Neural cell (in vitro differentiated cells): Measurements from ENCODE around the gene HSPB6. TPM values are rescaled to one million over a fixed set of nuclear protein-coding genes. Genes with fewer than 3 reads are reported as not detected.
A peak's percentile ranks its signal among the peaks of the same experiment; 100 is the strongest.

ENCODE experiments used
- H2AFZ ChIP-seq: fragments of 200-600, 300-800 bp; sonication (generic), shearing (Covaris generic); 2 replicates; pipeline ENCODE4 v1.6.0; 2014; ENCODE audit warnings: low read depth, mild to moderate bottlenecking, antibody characterized with exemption, low read length, moderate library complexity
- H3F3A ChIP-seq: fragments of 200-600 bp; shearing (Covaris generic); 2 replicates; pipeline ENCODE4 v1.6.1; 2016; ENCODE audit warnings: mild to moderate bottlenecking, moderate library complexity, mixed read lengths, antibody characterized with exemption, low read length; ENCODE audit not compliant: insufficient read depth, poor library complexity, severe bottlenecking
- H3K27ac ChIP-seq: fragments of 200-600, 300-800 bp; sonication (generic), shearing (Covaris generic); 2 replicates; pipeline ENCODE4 v1.5.1; 2014; ENCODE audit warnings: mild to moderate bottlenecking, low read length, moderate library complexity
- H3K27me3 ChIP-seq: fragments of 300-800, 200-600 bp; sonication (generic), shearing (Covaris generic); 2 replicates; pipeline ENCODE4 v1.6.0; 2014; ENCODE audit warnings: mild to moderate bottlenecking, low read depth, low read length, moderate library complexity; ENCODE audit not compliant: insufficient read depth
- H3K36me3 ChIP-seq: fragments of 300-800, 200-600 bp; sonication (generic), shearing (Covaris generic); 2 replicates; pipeline ENCODE4 v1.5.1; 2014; ENCODE audit warnings: mild to moderate bottlenecking, antibody characterized with exemption, low read length, moderate library complexity; ENCODE audit not compliant: insufficient read depth
- H3K4me2 ChIP-seq: fragments of 300-800, 200-600 bp; sonication (generic), shearing (Covaris generic); 2 replicates; pipeline ENCODE4 v1.6.0; 2014; ENCODE audit warnings: mild to moderate bottlenecking, low read length
- H3K4me3 ChIP-seq: fragments of 300-800, 200-600 bp; sonication (generic), shearing (Covaris generic); 2 replicates; pipeline ENCODE4 v1.5.1; 2014; ENCODE audit warnings: mild to moderate bottlenecking, low read length, moderate library complexity
- H3K79me2 ChIP-seq: fragments of 200-600 bp; shearing (Covaris generic); replicated peaks from 2 replicates; pipeline ENCODE4 v1.6.0; 2014; ENCODE audit warnings: mild to moderate bottlenecking, low read length, moderate library complexity; ENCODE audit not compliant: insufficient read depth
- H3K9ac ChIP-seq: fragments of 300-800, 200-600 bp; sonication (generic), shearing (Covaris generic); 2 replicates; pipeline ENCODE4 v1.6.1; 2016; ENCODE audit warnings: mild to moderate bottlenecking, low read length, mixed read lengths
- H3K9me2 ChIP-seq: fragments of 200-600 bp; shearing (Covaris generic); 2 replicates; pipeline ENCODE4 v1.6.1; 2016; ENCODE audit warnings: mild to moderate bottlenecking, low read length, mixed read lengths; ENCODE audit not compliant: insufficient read depth
- H3K9me3 ChIP-seq: fragments of 200-600, 300-800 bp; sonication (generic), shearing (Covaris generic); 2 replicates; pipeline ENCODE4 v1.6.1; 2016; ENCODE audit warnings: mild to moderate bottlenecking, mixed run types, low read length, moderate library complexity, mixed read lengths
- H4K20me1 ChIP-seq: fragments of 200-600 bp; shearing (Covaris generic); 2 replicates; pipeline ENCODE4 v1.6.1; 2016; ENCODE audit warnings: mild to moderate bottlenecking, mixed run types; ENCODE audit not compliant: insufficient read depth
- EP300 ChIP-seq: fragments of 450-650 bp; conservative IDR thresholded peaks from 2 replicates; pipeline ENCODE4 v1.6.1; 2014; ENCODE audit warnings: antibody characterized with exemption, mild to moderate bottlenecking, moderate library complexity; ENCODE audit not compliant: poor library complexity, severe bottlenecking
- EZH2 ChIP-seq: fragments of 200-600, 300-800 bp; shearing (Covaris generic), sonication (generic); IDR thresholded peaks from 2 replicates; pipeline ENCODE4 v1.6.1; 2014; ENCODE audit warnings: antibody characterized with exemption, low read length, borderline replicate concordance, mild to moderate bottlenecking; ENCODE audit not compliant: insufficient read depth, poor library complexity, severe bottlenecking
- MXI1 ChIP-seq: fragments of 450-650 bp; conservative IDR thresholded peaks from 2 replicates; pipeline ENCODE4 v1.6.1; 2014; ENCODE audit warnings: antibody characterized with exemption, mild to moderate bottlenecking; ENCODE audit not compliant: poor library complexity, severe bottlenecking
- POLR2AphosphoS5 ChIP-seq: IDR thresholded peaks from 2 replicates; pipeline ENCODE4 v1.6.1; 2012
- RAD21 ChIP-seq: fragments of 450-650 bp; conservative IDR thresholded peaks from 2 replicates; pipeline ENCODE4 v1.6.1; 2014; ENCODE audit warnings: antibody characterized with exemption, mild to moderate bottlenecking, moderate library complexity
- SMC3 ChIP-seq: fragments of 450-650 bp; conservative IDR thresholded peaks from 2 replicates; pipeline ENCODE4 v1.6.1; 2014; ENCODE audit warnings: antibody characterized with exemption, mild to moderate bottlenecking, moderate library complexity; ENCODE audit not compliant: poor library complexity
- TAF1 ChIP-seq: IDR thresholded peaks from 2 replicates; pipeline ENCODE4 v1.6.1; 2012; ENCODE audit warnings: low read depth
- polyA plus RNA-seq: library from polyadenylated mRNA; depleted of rRNA; stranded (reverse); fragments of >200 nt; gene quantifications from 2 replicates; pipeline ENCODE4 v1.2.3, GENCODE V29; 2014
- TF ChIP-seq, protein P1 (sequence below): IDR thresholded peaks from 2 replicates; pipeline ENCODE4 v1.6.1; 2012; ENCODE audit warnings: borderline replicate concordance
- TF ChIP-seq, protein P2 (sequence below): fragments of 450-650 bp; IDR thresholded peaks from 2 replicates; pipeline ENCODE4 v1.5.1; 2014; ENCODE audit warnings: antibody characterized with exemption, mild to moderate bottlenecking, moderate library complexity; ENCODE audit not compliant: poor library complexity, severe bottlenecking

HSPB6 gene
- polyA plus RNA-seq, 1 donor from 2014 or later: not detected

DNA sequence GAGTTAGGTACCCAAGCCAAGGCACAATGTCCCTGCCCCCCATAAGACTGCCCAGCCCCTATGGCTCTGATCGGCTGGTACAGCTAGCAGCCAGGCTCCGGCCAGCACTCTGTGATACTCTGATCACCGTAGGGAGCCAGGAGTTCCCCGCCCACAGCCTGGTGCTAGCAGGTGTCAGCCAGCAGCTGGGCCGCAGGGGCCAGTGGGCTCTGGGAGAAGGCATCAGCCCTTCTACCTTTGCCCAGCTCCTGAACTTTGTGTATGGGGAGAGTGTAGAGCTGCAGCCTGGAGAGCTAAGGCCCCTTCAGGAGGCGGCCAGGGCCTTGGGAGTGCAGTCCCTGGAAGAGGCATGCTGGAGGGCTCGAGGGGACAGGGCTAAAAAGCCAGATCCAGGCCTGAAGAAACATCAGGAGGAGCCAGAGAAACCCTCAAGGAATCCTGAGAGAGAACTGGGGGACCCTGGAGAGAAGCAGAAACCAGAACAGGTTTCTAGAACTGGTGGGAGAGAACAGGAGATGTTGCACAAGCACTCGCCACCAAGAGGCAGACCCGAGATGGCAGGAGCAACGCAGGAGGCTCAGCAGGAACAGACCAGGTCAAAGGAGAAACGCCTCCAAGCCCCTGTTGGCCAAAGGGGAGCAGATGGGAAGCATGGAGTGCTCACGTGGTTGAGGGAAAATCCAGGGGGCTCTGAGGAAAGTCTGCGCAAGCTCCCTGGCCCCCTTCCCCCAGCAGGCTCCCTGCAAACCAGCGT is 42.1 kb downstream of the HSPB6 start:
- no peak overlapping the region for H3K4me3 ChIP-seq
- H3K9me3 ChIP-seq: no peaks in the 10 kb centered on the region
- H3K4me2 ChIP-seq: no peak overlapping the region

DNA sequence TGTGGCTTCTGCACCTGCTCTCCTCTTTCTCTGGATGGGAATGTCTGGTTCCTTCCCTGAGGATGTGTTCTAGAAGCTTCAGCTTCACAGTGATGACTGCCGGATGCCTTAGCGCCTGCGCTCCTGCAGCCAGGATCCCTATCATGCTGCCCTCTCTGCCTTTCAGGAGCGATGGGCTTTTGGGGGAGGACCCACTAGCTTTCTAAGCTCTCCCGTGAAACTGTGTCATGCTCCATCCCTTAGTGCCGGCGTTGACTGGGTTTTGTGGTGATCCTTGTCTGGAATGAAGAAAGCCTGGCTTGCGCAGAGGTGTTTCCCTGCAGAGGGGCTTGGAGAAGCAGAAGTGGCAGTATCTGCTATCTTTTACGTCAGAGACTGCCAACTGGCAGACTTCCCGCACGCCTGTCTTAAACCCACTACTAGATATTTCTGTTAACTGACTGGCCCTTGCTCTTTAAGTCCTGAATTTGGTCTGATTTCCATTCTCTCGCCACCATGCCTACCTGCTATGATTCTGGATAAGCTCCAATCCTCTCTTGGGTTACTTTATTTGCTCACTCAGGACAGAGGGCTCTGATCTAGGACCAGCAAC is 42.8 kb downstream of the HSPB6 start:
- Histone ChIP-seq H3K9me2 (no peaks in the 10 kb centered on the region), H3K9ac (no peak overlapping the region), H3F3A (no peaks in the 10 kb centered on the region), H2AFZ (no peak overlapping the region), H3K79me2 (peaks cover 9% of the 10 kb centered on the region), H3K4me3 (no peak overlapping the region), H3K27ac (no peak overlapping the region), H4K20me1 (no peaks in the 10 kb centered on the region), H3K4me2 (no peak overlapping the region), H3K36me3 (no peaks in the 10 kb centered on the region), H3K9me3 (no peaks in the 10 kb centered on the region), H3K27me3 (no peaks in the 10 kb centered on the region)
- no peak for TF ChIP-seq POLR2AphosphoS5
- TF ChIP-seq SMC3: no peak
- TF ChIP-seq EZH2: no peak
- no peak for TF ChIP-seq TAF1
- TF ChIP-seq RAD21: no peak
- TF ChIP-seq, protein P1, sequence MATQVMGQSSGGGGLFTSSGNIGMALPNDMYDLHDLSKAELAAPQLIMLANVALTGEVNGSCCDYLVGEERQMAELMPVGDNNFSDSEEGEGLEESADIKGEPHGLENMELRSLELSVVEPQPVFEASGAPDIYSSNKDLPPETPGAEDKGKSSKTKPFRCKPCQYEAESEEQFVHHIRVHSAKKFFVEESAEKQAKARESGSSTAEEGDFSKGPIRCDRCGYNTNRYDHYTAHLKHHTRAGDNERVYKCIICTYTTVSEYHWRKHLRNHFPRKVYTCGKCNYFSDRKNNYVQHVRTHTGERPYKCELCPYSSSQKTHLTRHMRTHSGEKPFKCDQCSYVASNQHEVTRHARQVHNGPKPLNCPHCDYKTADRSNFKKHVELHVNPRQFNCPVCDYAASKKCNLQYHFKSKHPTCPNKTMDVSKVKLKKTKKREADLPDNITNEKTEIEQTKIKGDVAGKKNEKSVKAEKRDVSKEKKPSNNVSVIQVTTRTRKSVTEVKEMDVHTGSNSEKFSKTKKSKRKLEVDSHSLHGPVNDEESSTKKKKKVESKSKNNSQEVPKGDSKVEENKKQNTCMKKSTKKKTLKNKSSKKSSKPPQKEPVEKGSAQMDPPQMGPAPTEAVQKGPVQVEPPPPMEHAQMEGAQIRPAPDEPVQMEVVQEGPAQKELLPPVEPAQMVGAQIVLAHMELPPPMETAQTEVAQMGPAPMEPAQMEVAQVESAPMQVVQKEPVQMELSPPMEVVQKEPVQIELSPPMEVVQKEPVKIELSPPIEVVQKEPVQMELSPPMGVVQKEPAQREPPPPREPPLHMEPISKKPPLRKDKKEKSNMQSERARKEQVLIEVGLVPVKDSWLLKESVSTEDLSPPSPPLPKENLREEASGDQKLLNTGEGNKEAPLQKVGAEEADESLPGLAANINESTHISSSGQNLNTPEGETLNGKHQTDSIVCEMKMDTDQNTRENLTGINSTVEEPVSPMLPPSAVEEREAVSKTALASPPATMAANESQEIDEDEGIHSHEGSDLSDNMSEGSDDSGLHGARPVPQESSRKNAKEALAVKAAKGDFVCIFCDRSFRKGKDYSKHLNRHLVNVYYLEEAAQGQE: no peak
- no peak for TF ChIP-seq EP300
- TF ChIP-seq, protein P2, sequence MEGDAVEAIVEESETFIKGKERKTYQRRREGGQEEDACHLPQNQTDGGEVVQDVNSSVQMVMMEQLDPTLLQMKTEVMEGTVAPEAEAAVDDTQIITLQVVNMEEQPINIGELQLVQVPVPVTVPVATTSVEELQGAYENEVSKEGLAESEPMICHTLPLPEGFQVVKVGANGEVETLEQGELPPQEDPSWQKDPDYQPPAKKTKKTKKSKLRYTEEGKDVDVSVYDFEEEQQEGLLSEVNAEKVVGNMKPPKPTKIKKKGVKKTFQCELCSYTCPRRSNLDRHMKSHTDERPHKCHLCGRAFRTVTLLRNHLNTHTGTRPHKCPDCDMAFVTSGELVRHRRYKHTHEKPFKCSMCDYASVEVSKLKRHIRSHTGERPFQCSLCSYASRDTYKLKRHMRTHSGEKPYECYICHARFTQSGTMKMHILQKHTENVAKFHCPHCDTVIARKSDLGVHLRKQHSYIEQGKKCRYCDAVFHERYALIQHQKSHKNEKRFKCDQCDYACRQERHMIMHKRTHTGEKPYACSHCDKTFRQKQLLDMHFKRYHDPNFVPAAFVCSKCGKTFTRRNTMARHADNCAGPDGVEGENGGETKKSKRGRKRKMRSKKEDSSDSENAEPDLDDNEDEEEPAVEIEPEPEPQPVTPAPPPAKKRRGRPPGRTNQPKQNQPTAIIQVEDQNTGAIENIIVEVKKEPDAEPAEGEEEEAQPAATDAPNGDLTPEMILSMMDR: no peak
- TF ChIP-seq MXI1: no peak

More for the DNA sequence above, 42.1 kb downstream of the HSPB6 start:
- Histone ChIP-seq H3F3A (no peaks in the 10 kb centered on the region), H3K36me3 (no peaks in the 10 kb centered on the region), H4K20me1 (no peaks in the 10 kb centered on the region), H3K27me3 (no peaks in the 10 kb centered on the region), H2AFZ (no peak overlapping the region), H3K79me2 (peaks cover 17% of the 10 kb centered on the region), H3K9me2 (no peaks in the 10 kb centered on the region), H3K9ac (no peak overlapping the region), H3K27ac (no peak overlapping the region)
- TF ChIP-seq, protein P2: peak; percentile 19
- no peak for TF ChIP-seq TAF1
